Neural crest cell (in vitro differentiated cells): ENCODE results near the gene HAO1. TPM values are rescaled to one million over a fixed set of nuclear protein-coding genes. Genes with fewer than 3 reads are reported as not detected.

Source experiments
- DNase-seq: peaks from one replicate; pipeline ENCODE4 v3.0.0; 2021; ENCODE audit warnings: low read depth, mixed read lengths, low spot score
- H3K27ac Mint-ChIP-seq: one replicate; pipeline ENCODE4 v1.8.0; 2021; ENCODE audit warnings: mild to moderate bottlenecking, mixed read lengths; ENCODE audit not compliant: unreplicated experiment
- H3K27me3 Mint-ChIP-seq: 2 replicates; pipeline ENCODE4 v1.8.0; 2021; ENCODE audit warnings: low read depth, mild to moderate bottlenecking, mixed read lengths
- H3K36me3 Mint-ChIP-seq: 2 replicates; pipeline ENCODE4 v1.8.0; 2021; ENCODE audit warnings: low read depth, mild to moderate bottlenecking, mixed read lengths
- H3K4me1 Mint-ChIP-seq: 2 replicates; pipeline ENCODE4 v1.8.0; 2021; ENCODE audit warnings: mixed read lengths
- H3K4me3 Mint-ChIP-seq: one replicate; pipeline ENCODE4 v1.8.0; 2021; ENCODE audit warnings: mild to moderate bottlenecking, mixed read lengths
- H3K9me3 Mint-ChIP-seq: 2 replicates; pipeline ENCODE4 v1.8.0; 2021; ENCODE audit warnings: mixed read lengths
- total RNA-seq: library from RNA; stranded (reverse); gene quantifications from 2 replicates; pipeline ENCODE4 v1.2.1, GENCODE V29; 2021
- TF ChIP-seq, protein P1 (sequence below): fragments of 200-600 bp; sonication (generic); conservative IDR thresholded peaks from 2 replicates; pipeline ENCODE4 v1.5.0; 2021; ENCODE audit warnings: antibody characterized with exemption, mild to moderate bottlenecking

Gene HAO1
- total RNA-seq, 1 donor from 2014 or later = not detected

DNA sequence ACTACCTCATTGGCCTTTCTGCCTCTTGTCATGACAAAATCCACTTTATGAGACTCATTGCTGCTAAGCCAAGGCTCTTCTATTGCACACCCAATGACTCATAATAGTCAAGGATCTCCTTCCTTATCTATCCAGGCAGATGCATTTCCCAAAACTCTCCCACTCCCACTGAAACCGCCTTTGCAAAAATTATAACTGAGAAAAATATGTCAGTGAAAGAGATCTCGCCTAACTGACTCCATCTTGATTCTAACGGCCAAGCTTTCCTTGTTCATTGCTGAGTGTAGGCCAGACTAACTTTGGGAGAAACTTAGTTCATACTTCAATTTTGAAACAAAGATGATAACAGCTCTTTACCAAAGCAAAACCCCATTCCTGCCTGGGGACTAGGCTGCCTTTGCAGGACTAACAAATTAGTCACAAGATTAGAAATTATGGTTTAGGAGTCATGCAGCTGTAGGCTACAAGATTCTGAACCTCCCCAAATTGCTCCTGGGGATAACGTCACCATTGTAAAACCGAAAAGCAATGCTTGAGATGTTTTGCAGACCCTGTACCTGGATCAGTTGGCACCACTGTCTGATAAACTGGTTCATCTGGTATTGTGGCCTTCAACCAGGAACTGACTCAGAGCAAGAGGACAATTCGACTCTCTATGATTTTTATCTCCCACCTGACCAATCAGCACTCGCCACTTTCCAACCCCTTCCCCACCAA lies 47.1 kb downstream of the HAO1 start:
- Mint-ChIP-seq H3K4me3 (no peak overlapping the region), H3K9me3 (peaks cover 12% of the 10 kb centered on the region), H3K27ac (no peak overlapping the region), H3K4me1 (no peaks in the 10 kb centered on the region), H3K36me3 (no peaks in the 10 kb centered on the region), H3K27me3 (no peaks in the 10 kb centered on the region)
- DNase-seq = no peak
- TF ChIP-seq, protein P1, sequence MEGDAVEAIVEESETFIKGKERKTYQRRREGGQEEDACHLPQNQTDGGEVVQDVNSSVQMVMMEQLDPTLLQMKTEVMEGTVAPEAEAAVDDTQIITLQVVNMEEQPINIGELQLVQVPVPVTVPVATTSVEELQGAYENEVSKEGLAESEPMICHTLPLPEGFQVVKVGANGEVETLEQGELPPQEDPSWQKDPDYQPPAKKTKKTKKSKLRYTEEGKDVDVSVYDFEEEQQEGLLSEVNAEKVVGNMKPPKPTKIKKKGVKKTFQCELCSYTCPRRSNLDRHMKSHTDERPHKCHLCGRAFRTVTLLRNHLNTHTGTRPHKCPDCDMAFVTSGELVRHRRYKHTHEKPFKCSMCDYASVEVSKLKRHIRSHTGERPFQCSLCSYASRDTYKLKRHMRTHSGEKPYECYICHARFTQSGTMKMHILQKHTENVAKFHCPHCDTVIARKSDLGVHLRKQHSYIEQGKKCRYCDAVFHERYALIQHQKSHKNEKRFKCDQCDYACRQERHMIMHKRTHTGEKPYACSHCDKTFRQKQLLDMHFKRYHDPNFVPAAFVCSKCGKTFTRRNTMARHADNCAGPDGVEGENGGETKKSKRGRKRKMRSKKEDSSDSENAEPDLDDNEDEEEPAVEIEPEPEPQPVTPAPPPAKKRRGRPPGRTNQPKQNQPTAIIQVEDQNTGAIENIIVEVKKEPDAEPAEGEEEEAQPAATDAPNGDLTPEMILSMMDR = no peak

GRCh38 chr20:7891705-7892104 lies 48.6 kb downstream of the HAO1 start:
- peaks cover 9% of the 10 kb centered on the region for H3K9me3 Mint-ChIP-seq
- no peaks in the 10 kb centered on the region for H3K36me3 Mint-ChIP-seq
- no peak for DNase-seq
- H3K27ac Mint-ChIP-seq = no peak overlapping the region
- TF ChIP-seq, protein P1 = no peak
- H3K27me3 Mint-ChIP-seq = no peaks in the 10 kb centered on the region
- H3K4me1 Mint-ChIP-seq = no peaks in the 10 kb centered on the region
- no peak overlapping the region for H3K4me3 Mint-ChIP-seq

DNA sequence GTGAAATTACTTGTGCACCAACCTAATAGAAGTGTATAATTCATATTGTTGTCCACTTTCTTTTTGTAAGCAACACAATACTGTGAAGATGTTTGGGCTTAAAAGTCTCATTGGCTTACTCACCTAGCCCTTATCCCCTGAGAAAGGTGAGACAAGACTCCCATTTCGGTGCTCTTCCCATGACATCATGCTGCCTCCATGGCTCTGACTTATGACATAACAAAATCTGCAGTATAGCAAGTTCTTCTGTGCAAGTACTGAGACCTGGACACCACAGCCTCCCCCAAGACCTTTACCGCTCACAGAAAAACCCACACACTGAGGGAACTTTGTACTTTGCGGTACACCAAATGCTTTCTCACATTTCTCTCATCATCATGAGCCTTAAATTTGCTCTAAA lies 50.5 kb downstream of the HAO1 start:
- H3K27ac Mint-ChIP-seq = no peak overlapping the region
- no peaks in the 10 kb centered on the region for H3K4me1 Mint-ChIP-seq
- H3K36me3 Mint-ChIP-seq = no peaks in the 10 kb centered on the region
- H3K4me3 Mint-ChIP-seq = no peak overlapping the region
- peaks cover 10% of the 10 kb centered on the region for H3K9me3 Mint-ChIP-seq
- TF ChIP-seq, protein P1 = no peak
- no peak for DNase-seq
- H3K27me3 Mint-ChIP-seq = no peaks in the 10 kb centered on the region

DNA sequence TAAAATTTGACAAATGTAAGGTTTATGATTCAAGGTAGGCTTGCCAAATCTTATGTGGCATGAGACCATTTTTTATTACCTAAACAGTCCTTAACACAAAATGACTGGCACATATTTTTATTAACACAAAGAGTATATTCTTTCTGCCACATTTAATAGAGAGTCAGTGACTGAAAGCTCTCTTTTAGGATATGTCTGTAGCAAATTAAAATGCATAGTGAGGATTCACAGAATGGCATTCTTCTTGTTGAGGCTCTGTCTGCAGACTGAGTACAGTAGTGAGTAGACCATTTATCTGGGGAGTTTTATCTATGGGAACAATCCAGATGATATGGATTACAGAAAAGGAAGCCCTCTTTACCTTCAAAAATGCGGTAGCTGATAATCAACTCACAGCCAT lies 56.5 kb downstream of the HAO1 start:
- H3K27me3 Mint-ChIP-seq = no peaks in the 10 kb centered on the region
- no peak overlapping the region for H3K27ac Mint-ChIP-seq
- DNase-seq = no peak
- no peaks in the 10 kb centered on the region for H3K36me3 Mint-ChIP-seq
- peaks cover 15% of the 10 kb centered on the region for H3K4me1 Mint-ChIP-seq
- TF ChIP-seq, protein P1 = no peak
- peaks cover 7% of the 10 kb centered on the region for H3K9me3 Mint-ChIP-seq
- H3K4me3 Mint-ChIP-seq = no peak overlapping the region

- Mint-ChIP-seq H3K36me3 (no peaks in the 10 kb centered on the region), H3K27ac (no peak overlapping the region), H3K9me3 (peaks cover 7% of the 10 kb centered on the region)
These were observed 56.9 kb downstream of the HAO1 start for GRCh38 chr20:7883309-7883708.

More at GRCh38 chr20:7883309-7883708, 56.9 kb downstream of the HAO1 start:
- TF ChIP-seq, protein P1 = no peak
- Mint-ChIP-seq H3K4me3 (no peak overlapping the region), H3K4me1 (peaks cover 15% of the 10 kb centered on the region), H3K27me3 (no peaks in the 10 kb centered on the region)
- DNase-seq = no peak
